ENCODE measurements around the gene EGF. TPM values are rescaled to one million over a fixed set of nuclear protein-coding genes. Genes with fewer than 3 reads are reported as not detected.
"Not testable (repeated sequence)": the region's sequence is repeated elsewhere in the genome, so short reads cannot be mapped to it uniquely, and the experiment has no call there.

EGF gene
- total and polyA plus RNA-seq, 5 donors = 5.3 to 17.8 (median 11.9) TPM

DNA sequence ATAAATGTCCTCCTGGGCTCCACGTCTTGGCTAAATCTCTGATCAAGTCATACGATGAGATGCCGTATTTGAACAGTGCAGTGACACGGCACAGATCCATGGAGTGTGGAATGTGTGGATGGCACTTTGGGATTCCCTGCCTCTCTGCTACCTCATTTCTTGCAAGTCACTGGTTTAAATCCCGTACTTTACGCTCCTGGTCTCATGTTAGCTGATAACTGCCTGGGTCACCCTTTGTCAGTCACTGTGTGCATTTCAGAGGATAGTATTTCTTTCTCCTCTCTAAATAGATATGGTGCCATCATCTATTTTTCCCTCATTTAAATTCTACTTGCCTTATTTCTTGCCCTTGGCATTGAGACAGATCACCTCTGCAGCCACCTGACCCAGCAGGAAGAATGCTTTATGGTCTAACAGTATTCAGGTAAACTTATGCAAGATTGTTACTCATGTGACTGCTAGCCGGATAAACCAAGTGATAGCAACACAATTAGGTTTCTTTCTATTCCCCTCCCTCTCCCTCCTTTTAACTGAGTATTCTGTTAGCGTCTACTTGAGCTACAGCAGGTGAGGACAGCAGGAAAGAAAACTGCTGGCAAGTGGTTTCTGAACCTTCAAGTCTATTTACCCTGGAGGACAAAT is 2.8 kb downstream of the EGF start:
- DNase-seq (no peak), ATAC-seq (peak; percentile 34 to 35)
- Histone ChIP-seq H3K27ac (ENCODE audit: low read length) (no peak overlapping the region), H3K27me3 (ENCODE audit: control insufficient read depth, insufficient read depth) (no peaks in the 10 kb centered on the region), H3K4me1 (ENCODE audit: control insufficient read depth, insufficient read depth, low read length) (no peaks in the 10 kb centered on the region), H3K9me3 (ENCODE audit: control insufficient read depth, low read length) (no peaks in the 10 kb centered on the region), H3K4me3 (ENCODE audit: low read length) (peak overlapping the region; percentile 63)
- WGBS = 47% methylated on average over 8 of the region's 8 CpGs
- intact Hi-C loops (cut with DNase I) = no loop called here

DNA sequence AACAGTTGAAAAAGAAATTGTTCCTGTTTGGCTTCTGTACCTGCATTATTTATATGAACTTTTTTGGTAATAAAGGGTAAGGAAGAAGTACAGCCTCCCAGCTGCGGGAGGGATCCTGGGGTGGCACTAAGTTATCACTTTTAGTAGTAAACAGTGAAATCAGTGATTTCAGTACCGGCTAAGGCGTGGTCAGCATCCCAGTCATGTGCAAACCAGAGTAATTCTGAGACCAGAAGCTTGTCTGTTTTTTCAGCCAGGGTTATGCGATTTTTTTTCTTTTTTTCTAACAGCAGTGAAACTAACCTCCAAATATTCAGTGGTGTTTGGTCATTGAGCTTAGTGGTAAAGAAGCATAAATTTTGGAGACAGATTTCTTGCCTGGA is 3.3 kb downstream of the EGF start:
- WGBS = 55% methylated on average over 4 of the region's 4 CpGs
- no peaks in the 10 kb centered on the region for H3K27me3 ChIP-seq (ENCODE audit: control insufficient read depth, insufficient read depth)
- H3K9me3 ChIP-seq (ENCODE audit: control insufficient read depth, low read length) = no peaks in the 10 kb centered on the region
- intact Hi-C loops (cut with DNase I) = no loop called here
- DNase-seq (no peak), ATAC-seq (no peak)
- no peaks in the 10 kb centered on the region for H3K4me1 ChIP-seq (ENCODE audit: control insufficient read depth, insufficient read depth, low read length)
- no peak overlapping the region for H3K4me3 ChIP-seq (ENCODE audit: low read length)
- H3K27ac ChIP-seq (ENCODE audit: low read length) = no peak overlapping the region

DNA sequence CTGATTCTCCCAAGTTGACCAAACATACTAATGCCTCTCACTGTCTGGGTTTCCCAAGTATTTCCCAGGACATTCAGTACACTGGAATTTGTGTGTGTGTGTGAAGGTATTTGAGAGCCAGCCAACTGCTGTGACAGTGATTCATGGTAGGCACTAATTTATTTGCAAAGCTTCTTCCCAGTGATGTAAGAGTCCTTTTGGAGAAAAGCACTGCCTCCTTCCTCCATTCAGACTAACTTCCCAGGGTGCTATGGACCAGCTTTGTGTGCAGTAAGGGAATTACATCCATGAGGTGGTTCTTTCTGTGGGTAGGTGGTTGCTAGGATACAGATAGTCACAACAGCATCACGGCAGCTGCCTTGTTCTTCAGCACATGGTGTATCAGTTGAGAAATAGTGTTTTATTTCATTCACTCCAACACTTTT is 8.7 kb downstream of the EGF start:
- no peak for DNase-seq
- Histone ChIP-seq H3K27me3 (ENCODE audit: control insufficient read depth, insufficient read depth) (no peaks in the 10 kb centered on the region), H3K9me3 (ENCODE audit: control insufficient read depth, low read length) (no peaks in the 10 kb centered on the region), H3K27ac (ENCODE audit: low read length) (no peak overlapping the region), H3K4me3 (ENCODE audit: low read length) (no peak overlapping the region), H3K4me1 (ENCODE audit: control insufficient read depth, insufficient read depth, low read length) (no peaks in the 10 kb centered on the region)
- intact Hi-C loops (cut with DNase I) = no loop called here
- peak in 1 of 2 donors; percentile 39 for ATAC-seq
- 36% methylated on average over 1 of the region's 1 CpG for WGBS

DNA sequence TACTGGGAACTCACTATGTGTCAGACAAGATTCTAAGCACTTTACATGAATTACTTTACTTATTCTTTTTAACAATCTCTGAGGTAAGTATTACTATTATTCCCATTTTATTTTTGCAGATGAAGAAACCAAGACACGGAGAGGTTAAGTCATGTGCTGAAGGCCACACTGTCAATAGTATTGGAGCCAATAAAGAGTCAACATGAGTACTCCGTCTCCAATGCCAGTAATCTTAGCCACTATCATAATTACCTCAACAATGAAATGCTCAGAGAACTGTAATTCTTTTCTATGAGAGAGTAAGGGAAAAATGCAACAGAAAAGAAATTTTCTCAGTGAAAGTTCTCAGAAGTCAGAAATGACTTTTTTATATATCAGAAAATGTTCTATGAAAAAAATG is 12.7 kb downstream of the EGF start:
- Histone ChIP-seq H3K27me3 (ENCODE audit: control insufficient read depth, insufficient read depth) (no peaks in the 10 kb centered on the region), H3K4me1 (ENCODE audit: control insufficient read depth, insufficient read depth, low read length) (no peaks in the 10 kb centered on the region), H3K4me3 (ENCODE audit: low read length) (no peak overlapping the region), H3K9me3 (ENCODE audit: control insufficient read depth, low read length) (no peaks in the 10 kb centered on the region), H3K27ac (ENCODE audit: low read length) (no peak overlapping the region)
- WGBS = 77% methylated on average over 2 of the region's 2 CpGs
- DNase-seq (no peak), ATAC-seq (no peak)
- intact Hi-C loops (cut with DNase I) = no loop called here

DNA sequence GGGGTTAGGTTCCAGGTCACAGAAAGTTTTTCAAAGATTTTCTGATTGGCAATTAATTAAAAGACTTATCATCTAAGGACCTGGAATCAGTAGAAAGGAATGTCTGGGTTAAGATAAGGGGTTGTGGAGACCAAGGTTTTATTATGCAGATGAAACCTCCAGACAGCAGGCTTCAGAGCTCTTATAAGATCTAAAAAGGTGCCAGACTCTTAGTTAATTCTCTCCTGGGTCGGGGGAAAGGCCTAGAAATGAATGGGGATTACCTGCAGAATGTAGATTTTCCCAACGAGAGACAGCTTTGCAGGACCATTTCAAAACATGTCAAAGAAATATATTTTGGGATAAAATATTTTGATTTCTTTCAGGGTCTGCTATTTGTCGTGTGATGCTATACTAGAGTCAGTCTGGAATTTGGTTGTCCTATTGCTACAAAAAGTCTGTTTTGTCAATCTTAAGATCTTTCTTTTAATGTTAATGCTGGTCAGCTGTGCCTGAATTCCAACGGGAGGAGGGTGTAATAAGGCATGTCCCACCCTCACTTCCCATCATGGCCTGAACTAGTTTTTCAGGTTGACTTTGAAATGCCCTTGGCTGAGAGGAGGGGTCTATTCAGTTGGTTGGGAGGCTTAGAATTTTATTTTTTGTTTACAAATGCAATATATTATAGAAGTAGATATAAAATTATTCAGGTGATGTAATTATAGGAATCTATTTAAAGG is 15.8 kb downstream of the EGF start:
- H3K27me3 ChIP-seq (ENCODE audit: control insufficient read depth, insufficient read depth) = no peaks in the 10 kb centered on the region
- H3K4me1 ChIP-seq (ENCODE audit: control insufficient read depth, insufficient read depth, low read length) = no peaks in the 10 kb centered on the region
- 59% methylated on average over 4 of the region's 4 CpGs for WGBS
- DNase-seq = no peak
- intact Hi-C loops (cut with DNase I) = no loop called here
- ATAC-seq = no peak
- no peak overlapping the region for H3K27ac ChIP-seq (ENCODE audit: low read length)
- H3K9me3 ChIP-seq (ENCODE audit: control insufficient read depth, low read length) = no peaks in the 10 kb centered on the region
- no peak overlapping the region for H3K4me3 ChIP-seq (ENCODE audit: low read length)

DNA sequence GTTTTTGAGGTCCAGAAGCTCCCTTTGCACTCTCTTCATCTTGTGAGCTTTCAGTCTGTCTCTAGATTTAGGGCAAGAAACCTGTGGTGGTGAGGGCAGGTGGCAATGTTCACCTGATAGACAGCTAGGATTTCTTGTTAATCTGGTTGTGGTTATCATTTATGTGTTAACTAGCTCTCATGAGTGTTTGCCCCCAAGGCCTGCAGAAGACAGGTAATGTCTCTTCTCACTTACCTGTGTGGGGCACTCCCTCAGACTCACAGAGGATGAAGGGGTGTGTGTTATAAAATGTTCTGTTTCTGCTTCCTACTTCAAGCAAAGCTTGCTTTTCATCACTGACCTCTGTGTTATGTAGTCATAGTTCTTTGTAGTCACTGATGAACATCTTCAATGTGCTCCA is 17.8 kb downstream of the EGF start:
- H3K4me3 ChIP-seq (ENCODE audit: low read length) = no peak overlapping the region
- intact Hi-C loops (cut with DNase I) = no loop called here
- ATAC-seq = no peak

DNA sequence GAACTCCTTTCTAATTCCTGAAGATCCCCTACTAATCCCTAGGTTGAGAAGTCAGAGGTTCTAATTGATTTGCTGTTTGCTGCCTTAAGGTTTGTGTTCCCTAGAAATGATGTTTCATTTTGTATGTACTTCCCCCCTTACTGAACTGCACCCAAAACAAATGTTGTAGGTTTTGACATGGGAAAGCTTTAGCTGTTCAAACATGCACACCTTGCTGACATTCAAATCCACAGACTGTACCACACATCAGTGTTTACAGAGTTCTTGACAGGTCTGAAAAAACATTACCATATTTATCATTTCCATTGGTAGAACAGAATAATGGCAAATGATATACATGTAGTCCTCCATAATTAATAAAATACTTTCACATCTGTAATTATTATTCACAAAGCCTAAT is 18.2 kb downstream of the EGF start:
- H3K4me1 ChIP-seq (ENCODE audit: control insufficient read depth, insufficient read depth, low read length) = no peaks in the 10 kb centered on the region
- DNase-seq (no peak), ATAC-seq (no peak)
- no peak overlapping the region for H3K27ac ChIP-seq (ENCODE audit: low read length)
- no peak overlapping the region for H3K4me3 ChIP-seq (ENCODE audit: low read length)
- no peaks in the 10 kb centered on the region for H3K9me3 ChIP-seq (ENCODE audit: control insufficient read depth, low read length)
- intact Hi-C loops (cut with DNase I) = no loop called here
- H3K27me3 ChIP-seq (ENCODE audit: control insufficient read depth, insufficient read depth) = no peaks in the 10 kb centered on the region

More for the DNA sequence above, 17.8 kb downstream of the EGF start:
- Histone ChIP-seq H3K27ac (ENCODE audit: low read length) (no peak overlapping the region), H3K27me3 (ENCODE audit: control insufficient read depth, insufficient read depth) (no peaks in the 10 kb centered on the region), H3K4me1 (ENCODE audit: control insufficient read depth, insufficient read depth, low read length) (no peaks in the 10 kb centered on the region), H3K9me3 (ENCODE audit: control insufficient read depth, low read length) (no peaks in the 10 kb centered on the region)
- no peak for DNase-seq

DNA sequence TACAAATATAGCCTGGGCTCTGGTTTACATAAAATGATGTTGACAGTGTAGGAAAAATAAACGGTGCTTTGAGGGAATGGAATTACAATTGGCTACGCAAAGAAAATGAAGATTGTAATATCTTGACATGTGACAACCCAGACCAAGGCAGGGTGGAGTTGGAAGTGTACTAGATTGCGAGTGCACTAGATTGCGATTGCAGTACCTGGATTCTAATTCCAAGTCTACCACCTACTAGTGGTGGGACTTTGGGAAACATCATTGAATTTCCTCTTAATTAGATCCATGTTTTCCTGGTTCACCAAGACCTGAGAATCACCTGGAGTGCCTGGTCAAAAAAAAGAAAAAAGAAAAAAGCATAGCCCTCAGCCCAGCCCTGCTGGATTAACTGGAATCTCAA is 18.6 kb downstream of the EGF start:
- intact Hi-C loops (cut with DNase I) = no loop called here

DNA sequence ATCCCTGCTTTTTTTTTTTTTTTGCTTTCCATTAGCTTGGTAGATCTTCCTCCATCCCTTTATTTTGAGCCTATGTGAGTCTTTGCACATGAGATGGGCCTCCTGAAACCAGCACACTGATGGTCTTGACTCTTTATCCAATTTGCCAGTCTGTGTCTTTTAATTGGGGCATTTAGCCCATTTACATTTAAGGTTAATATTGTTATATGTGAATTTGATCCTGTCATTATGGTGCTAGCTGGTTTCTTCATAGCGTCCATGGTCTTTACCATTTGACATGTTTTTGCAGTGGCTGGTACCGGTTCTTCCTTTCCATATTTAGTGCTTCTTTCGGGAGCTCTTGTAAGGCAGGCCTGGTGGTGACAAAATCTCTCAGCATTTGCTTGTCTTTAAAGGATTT is 24.7 kb downstream of the EGF start:
- H3K27me3 ChIP-seq (ENCODE audit: control insufficient read depth, insufficient read depth); H3K4me1 ChIP-seq (ENCODE audit: control insufficient read depth, insufficient read depth, low read length); H3K4me3 ChIP-seq (ENCODE audit: low read length); DNase-seq; intact Hi-C loops (cut with DNase I); ATAC-seq; H3K9me3 ChIP-seq (ENCODE audit: control insufficient read depth, low read length); H3K27ac ChIP-seq (ENCODE audit: low read length): not testable (repeated sequence)
- whole genome bisulfite sequencing = 95% methylated on average over 3 of the region's 3 CpGs

More for the DNA sequence above, 18.6 kb downstream of the EGF start:
- DNase-seq (no peak), ATAC-seq (no peak)
- Histone ChIP-seq H3K9me3 (ENCODE audit: control insufficient read depth, low read length) (no peaks in the 10 kb centered on the region), H3K4me3 (ENCODE audit: low read length) (no peak overlapping the region), H3K27me3 (ENCODE audit: control insufficient read depth, insufficient read depth) (no peaks in the 10 kb centered on the region), H3K27ac (ENCODE audit: low read length) (no peak overlapping the region), H3K4me1 (ENCODE audit: control insufficient read depth, insufficient read depth, low read length) (no peaks in the 10 kb centered on the region)
- 89% methylated on average over 4 of the region's 4 CpGs for WGBS

DNA sequence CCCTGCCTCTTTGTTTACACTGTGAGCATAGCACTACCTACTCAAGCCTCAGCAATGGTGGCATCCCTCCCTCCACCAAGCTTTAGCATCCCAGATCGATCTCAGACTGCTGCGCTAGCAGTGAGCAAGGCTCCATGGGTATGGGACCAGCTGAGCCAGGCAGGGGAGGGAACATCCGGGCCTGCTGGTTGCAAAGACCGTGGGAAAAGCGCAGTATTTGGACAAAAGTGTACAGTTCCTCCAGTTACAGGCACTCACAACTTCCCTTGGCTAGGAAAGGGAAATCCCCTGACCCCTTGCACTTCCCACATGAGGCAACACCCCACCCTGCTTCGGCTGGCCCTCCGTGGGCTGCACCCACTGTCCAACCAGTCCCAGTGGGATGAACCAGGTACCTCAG is 26.5 kb downstream of the EGF start:
- Histone ChIP-seq H3K9me3 (ENCODE audit: control insufficient read depth, low read length) (no peaks in the 10 kb centered on the region), H3K4me1 (ENCODE audit: control insufficient read depth, insufficient read depth, low read length) (no peaks in the 10 kb centered on the region), H3K27me3 (ENCODE audit: control insufficient read depth, insufficient read depth) (no peaks in the 10 kb centered on the region), H3K4me3 (ENCODE audit: low read length) (no peak overlapping the region), H3K27ac (ENCODE audit: low read length) (no peak overlapping the region)
- intact Hi-C loops (cut with DNase I) = no loop called here
- 79% methylated on average over 7 of the region's 7 CpGs for WGBS
- DNase-seq (peak in 1 of 3 donors; percentile 39), ATAC-seq (no peak)

DNA sequence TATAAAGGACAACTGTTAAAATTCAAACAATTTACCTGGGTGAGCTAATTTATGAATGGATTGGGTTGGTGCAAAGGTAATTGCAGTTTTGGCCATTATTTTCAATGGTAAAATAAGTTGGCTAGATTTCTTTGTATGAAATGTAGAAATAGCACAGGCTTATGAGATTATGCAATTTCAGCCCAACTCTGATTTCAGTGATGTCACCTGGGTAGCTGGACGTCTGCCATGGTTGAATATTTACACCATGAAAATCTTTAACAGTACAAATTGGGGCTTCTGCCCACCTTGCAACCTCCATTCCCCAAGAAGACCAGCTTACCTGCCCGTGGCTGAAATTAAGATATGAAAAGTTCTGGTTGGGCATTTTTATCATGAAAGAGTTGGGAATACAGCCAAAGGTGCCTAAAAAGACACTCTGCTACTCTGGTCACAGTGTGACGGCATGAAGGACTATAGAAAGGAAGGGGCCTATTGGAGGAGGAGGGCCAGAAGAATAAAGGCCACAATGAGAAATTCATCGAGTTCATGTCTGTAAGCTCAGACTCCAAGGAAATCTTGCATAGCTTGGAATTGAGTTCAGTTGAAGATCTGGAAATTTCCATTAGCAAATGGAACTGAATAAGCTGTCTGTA is 29.7 kb downstream of the EGF start:
- ATAC-seq (no peak), DNase-seq (no peak)
- 65% methylated on average over 4 of the region's 4 CpGs for WGBS
- Histone ChIP-seq H3K27me3 (ENCODE audit: control insufficient read depth, insufficient read depth) (no peaks in the 10 kb centered on the region), H3K4me1 (ENCODE audit: control insufficient read depth, insufficient read depth, low read length) (no peaks in the 10 kb centered on the region), H3K4me3 (ENCODE audit: low read length) (no peak overlapping the region), H3K27ac (ENCODE audit: low read length) (no peak overlapping the region), H3K9me3 (ENCODE audit: control insufficient read depth, low read length) (no peaks in the 10 kb centered on the region)
- intact Hi-C loops (cut with DNase I) = no loop called here

Measured in right cardiac atrium (tissue), 5 donors.